ENCODE measurements around the gene ASF1B.
"Not testable (repeated sequence)": the region's sequence is repeated elsewhere in the genome, so short reads cannot be mapped to it uniquely, and the experiment has no call there.

ASF1B gene

GRCh38 chr19:14159059-14159458, 22.7 kb upstream of the ASF1B start:
- DNase-seq (ENCODE audit: low read depth), result no peak

DNA sequence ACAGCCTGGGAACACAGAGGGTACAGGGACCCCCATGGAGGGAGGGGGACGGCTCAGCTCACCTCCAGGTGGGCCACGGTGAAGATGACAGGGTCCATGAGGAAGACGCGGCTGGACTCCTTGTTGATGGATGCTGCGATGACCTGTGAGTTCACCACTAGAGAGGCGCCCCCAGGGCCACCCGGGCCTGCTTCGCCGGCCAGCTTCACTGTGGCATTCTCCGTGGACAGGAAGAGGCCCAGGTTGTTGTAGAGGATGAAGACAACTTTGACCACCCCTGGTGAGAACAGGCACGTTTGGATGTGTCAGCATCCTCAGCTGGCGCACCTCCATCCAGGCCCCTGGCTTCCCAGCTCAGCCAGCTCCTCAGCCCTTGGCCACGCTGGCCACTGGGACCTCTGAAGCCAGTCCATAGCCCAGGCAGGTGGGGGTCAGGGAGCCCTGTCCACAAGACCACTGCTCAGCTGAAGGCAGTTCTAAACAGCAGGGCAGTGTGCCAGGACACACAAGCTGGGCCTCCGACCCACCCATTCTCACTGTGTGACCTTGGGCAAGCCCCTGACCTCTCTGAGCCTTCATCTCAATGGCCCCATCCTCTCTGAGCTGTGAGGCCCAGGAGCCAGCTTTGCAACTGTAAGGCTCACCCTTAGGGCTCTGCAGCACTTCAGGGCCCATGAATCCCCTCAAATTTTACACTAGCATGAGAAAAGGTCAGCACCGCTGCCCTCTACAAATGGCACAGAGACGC, 22.1 kb upstream of the ASF1B start:
- no peak for DNase-seq (ENCODE audit: low read depth)

DNA sequence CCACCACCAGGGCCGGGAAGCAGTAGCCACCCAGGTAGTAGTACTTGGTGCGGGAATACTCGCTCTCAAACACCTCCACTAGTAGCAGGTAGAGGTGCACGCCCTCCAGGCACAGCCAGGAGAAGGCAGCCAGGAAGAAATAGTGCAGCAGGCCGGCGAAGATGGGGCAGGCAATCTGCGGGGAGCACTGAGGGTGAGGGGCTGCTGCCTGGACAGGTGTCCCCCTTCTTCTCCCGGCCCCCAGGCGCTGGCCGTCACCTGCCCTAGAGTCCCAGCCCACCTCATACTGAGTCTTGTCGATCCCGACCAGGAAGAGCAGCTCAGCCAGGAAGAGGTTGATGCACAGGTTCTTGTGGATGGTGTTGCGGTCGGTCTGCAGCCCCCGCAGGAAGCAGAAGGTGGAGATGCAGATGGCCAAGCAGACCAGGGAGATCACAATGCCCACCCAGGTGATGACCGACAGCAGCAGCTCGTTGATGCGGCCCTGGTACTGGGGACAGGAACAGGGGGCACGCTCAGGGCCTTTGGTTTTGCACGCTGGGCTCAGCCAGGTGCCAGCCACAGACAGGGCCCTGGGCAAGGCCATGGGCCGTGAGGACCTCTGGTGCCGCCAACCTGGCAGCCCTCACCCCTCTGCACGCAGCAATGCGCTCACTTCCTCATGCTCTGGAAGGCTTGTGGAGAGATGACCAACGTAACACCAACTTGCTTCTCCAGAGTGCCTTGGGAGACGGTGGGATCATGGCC, 20.8 kb upstream of the ASF1B start:
- no peak for DNase-seq (ENCODE audit: low read depth)

- DNase-seq (ENCODE audit: low read depth), result no peak
These were observed 19.7 kb upstream of the ASF1B start for GRCh38 chr19:14156122-14156521.

DNA sequence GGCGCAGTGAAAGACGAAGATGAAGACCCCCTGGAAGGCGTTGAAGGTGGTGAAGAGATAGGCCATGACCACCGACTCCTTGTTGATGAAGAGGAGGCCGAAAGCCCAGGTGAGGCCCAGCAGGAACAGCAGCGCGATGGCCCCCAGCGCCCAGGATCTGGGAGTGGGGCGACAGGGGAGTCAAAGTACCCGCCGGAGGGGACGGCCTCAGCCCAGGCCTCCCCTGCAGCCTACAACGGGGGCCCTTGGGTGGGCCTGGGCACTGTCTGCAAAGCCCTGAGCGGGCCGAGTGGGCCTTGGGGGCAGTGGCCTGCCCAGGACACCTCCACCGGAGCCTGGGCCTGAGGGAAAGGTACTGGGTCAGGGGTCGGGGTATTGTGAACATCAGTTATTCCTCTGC, 19.0 kb upstream of the ASF1B start:
- no peak for DNase-seq (ENCODE audit: low read depth)

DNA sequence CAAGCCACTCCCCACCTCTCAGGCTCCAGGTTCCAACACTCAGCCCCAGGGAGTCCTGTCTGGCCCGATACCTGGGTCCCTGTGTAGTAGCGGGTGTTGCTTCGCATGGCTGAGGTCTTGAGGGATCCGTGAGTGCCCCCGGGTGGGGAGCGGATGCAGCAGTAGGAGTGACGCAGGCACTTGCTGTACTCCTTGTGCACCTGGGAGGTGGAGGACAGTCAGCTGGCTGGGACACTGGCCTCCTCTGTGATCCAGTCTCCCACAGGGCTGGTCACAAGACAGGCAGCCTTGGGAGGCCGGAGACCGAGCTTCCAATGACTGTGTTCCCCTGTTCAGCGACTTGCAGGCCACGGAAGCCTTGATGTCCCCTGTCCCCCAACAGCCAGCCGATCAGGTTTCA, 16.3 kb upstream of the ASF1B start:
- DNase-seq (ENCODE audit: low read depth), result no peak

DNA sequence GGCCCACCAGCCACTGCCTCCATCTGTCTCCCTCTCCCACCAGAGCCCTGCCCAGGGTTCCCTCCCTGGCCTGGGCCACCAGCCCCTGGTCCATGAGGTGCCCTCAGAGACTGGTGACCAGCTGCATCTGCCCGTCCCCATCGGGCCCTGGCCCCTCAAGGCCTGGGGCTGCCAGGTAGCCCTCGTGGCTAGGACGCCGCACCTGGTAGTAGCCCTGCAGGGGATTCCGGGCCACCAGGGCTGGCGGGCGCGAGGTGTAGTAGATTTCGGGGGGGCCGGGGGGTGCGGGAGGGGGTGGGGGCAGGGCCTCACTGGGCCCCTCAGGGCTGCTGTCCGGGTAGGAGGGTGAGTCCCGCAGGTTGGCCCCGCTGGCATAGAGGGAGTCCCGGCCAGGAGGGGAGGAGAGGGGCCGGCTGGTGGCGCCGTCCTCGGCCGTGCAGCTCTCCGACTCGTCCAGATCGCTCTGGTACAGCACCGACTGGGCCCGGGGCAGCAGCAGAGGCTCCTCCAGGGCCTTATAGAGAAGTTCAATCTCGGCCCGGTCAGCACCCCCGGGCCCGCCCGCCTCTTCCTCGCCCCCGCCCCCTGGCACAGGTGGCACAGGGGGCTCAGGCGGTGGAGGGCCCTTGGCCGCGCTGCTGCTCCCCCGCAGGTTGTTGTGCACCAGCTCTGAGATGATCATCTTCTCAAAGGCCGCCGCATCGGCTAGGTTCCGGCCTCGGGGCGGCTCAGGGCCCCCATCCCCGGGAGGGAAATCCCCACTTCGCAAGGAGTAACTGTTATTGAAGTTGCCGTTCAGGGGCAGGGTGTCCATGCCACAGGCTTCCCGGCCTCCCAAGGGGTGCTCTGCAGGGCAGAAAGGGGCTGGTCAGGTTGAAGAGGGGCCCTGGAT, 14.6 kb upstream of the ASF1B start:
- no peak for DNase-seq (ENCODE audit: low read depth)

GRCh38 chr19:14150041-14150769, 13.8 kb upstream of the ASF1B start:
- no peak for DNase-seq (ENCODE audit: low read depth)

- peak; percentile 50 for DNase-seq (ENCODE audit: low read depth)
These were observed 13.2 kb upstream of the ASF1B start for GRCh38 chr19:14149509-14149994.

- DNase-seq (ENCODE audit: low read depth), result no peak
These were observed 12.5 kb upstream of the ASF1B start for GRCh38 chr19:14148751-14149410.

GRCh38 chr19:14147797-14148605, 11.6 kb upstream of the ASF1B start:
- peak; percentile 42 for DNase-seq (ENCODE audit: low read depth)

- DNase-seq (ENCODE audit: low read depth), result no peak
These were observed 10.4 kb upstream of the ASF1B start for GRCh38 chr19:14146789-14147216.

DNA sequence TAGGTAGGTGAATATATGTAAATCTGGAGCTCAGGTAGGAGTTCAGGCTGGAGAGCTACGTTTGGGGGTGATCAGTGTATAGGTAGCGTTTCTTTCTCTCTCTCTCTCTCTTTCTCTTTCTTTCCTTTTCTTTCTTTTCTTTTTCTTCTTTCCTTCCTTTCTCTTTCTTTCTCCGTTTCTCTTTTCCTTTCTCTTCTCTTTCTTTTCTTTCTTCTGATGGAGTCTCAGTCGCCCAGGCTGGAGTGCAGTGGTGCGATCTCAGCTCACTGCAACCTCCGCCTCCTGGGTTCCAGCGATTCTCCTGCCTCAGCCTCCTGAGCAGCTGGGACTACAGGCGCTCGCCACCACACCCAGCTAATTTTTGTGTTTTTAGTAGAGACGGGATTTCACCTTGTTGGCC, 9.8 kb upstream of the ASF1B start:
- not testable (repeated sequence) for DNase-seq (ENCODE audit: low read depth)

- DNase-seq (ENCODE audit: low read depth), result no peak
These were observed 9.0 kb upstream of the ASF1B start for GRCh38 chr19:14145381-14145780.

GRCh38 chr19:14142262-14143190, 6.1 kb upstream of the ASF1B start:
- no peak for DNase-seq (ENCODE audit: low read depth)

GRCh38 chr19:14141041-14141440, 4.7 kb upstream of the ASF1B start:
- no peak for DNase-seq (ENCODE audit: low read depth)

GRCh38 chr19:14139944-14140343, 3.6 kb upstream of the ASF1B start:
- no peak for DNase-seq (ENCODE audit: low read depth)

GRCh38 chr19:14138576-14139265, 2.3 kb upstream of the ASF1B start:
- DNase-seq (ENCODE audit: low read depth), result no peak
